Right cardiac atrium (tissue), 5 donors: ENCODE data around the gene TMEM214. TPM values are rescaled to one million over a fixed set of nuclear protein-coding genes. Genes with fewer than 3 reads are reported as not detected.

ENCODE experiments used
- ATAC-seq, 2 donors: fragments of 200-7000 bp; cut with Tn5 transposase; one replicate each; pipeline versions ENCODE4 v1.8.0 to v1.9.1; 2020; ENCODE audit warnings: moderate library complexity in 2 of 2, mild to moderate bottlenecking in 1 of 2
- DNase-seq, 3 donors: peaks; one replicate each; pipeline ENCODE4 v3.0.0-alpha.2; 2020
- H3K27ac ChIP-seq: one replicate; pipeline ENCODE4 v1.5.1; 2013; ENCODE audit warnings: mild to moderate bottlenecking, low read length, control low read depth, moderate library complexity
- H3K27me3 ChIP-seq: one replicate; pipeline ENCODE4 v1.6.1; 2013; ENCODE audit not compliant: control insufficient read depth, insufficient read depth
- H3K4me1 ChIP-seq: one replicate; pipeline ENCODE4 v1.6.1; 2013; ENCODE audit warnings: low read length; ENCODE audit not compliant: control insufficient read depth, insufficient read depth
- H3K4me3 ChIP-seq: one replicate; pipeline ENCODE4 v1.5.1; 2013; ENCODE audit warnings: low read length, control low read depth
- H3K9me3 ChIP-seq: one replicate; pipeline ENCODE4 v1.6.1; 2013; ENCODE audit warnings: low read length; ENCODE audit not compliant: control insufficient read depth
- WGBS: extraction: QIAGEN DNeasy Blood & Tissue Kit; methylation state at CpG from one replicate; pipeline ENCODE4 v1.1.7; 2013; 5-methylcytosine and 5-hydroxymethylcytosine counted together
- intact Hi-C, 4 donors: fragments of 100-400 bp; cut with DNase I; formaldehyde crosslinking; loops; one replicate each; pipeline versions ENCODE4 v1.11.0 to v1.14.0; 2022 to 2023
- polyA plus RNA-seq: library from polyadenylated mRNA; stranded (reverse); fragments of 200-250 nt; gene quantifications from one replicate; pipeline ENCODE4 v1.2.3, GENCODE V29; 2013
- total RNA-seq, 4 donors: library from RNA; stranded (reverse); fragmentation: NEBNext Ultra II Directional; extraction: Animal tissue kit (Norgen Biotek cat#: 25700); gene quantifications; one replicate each; pipeline ENCODE4 v1.2.1, GENCODE V29; 2021
- donor health status: healthy with polysubstance abuse.
- donor health status: DM: no; HTN: yes; CAD: no.
- donor health status: DM: no; HTN: no; CAD: no.
- donor health status: DM: no; HTN: yes; CAD: no; lungs with severe emphysema.
- donor health status: DM: yes; HTN: yes; CAD: no.

The TMEM214 gene
- total and polyA plus RNA-seq, 5 donors = 29.4 to 56.7 (median 46.0) TPM

DNA sequence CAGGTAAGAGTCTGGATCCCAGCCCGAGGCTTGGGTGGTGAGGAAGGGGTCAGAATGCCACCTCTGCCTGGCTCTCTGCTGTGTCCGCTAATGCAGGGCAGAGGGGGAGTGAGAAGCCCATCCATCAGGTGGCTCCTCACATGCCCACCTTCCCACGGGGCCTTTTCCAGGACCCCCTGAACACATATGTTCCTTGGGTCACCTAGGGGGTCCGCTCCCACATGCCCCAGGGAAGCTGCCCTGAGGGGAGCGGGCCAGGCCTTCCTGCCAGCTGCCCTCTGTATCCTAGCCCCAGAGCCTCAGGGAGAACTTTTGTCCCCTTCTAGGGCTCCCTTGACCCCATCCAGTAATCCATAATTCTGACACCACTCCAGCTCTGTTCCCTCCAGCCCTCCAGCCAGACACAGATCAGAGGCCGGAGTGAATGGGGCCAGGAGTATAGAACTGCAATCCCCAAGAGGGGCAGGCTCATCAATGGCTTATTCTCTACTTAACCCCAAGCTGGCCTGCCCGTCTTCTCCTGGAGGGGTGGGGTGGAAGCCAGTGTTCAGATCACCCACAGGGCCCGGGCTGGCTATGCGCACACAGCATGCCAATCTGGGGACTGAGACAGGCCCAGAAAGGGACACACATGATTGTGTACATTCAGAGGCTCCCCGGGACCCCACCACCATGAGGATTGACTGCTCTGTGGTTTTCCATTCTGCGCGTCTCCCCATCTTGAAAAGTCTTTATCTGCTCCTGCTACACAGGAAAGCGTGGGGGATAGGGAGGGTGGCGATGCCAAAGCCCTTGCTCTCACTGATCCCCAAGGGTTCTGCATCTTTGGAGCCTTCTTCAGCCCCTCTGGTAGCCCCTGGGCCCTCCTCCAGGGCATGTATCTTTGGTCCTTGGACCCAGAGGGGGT, 46.7 kb downstream of the TMEM214 start:
- peak overlapping the region; percentile 57 for H3K4me3 ChIP-seq
- no peaks in the 10 kb centered on the region for H3K9me3 ChIP-seq
- ATAC-seq (no peak), DNase-seq (peak in 1 of 3 donors; percentile 63)
- H3K4me1 ChIP-seq = peaks cover 4% of the 10 kb centered on the region
- 49% methylated on average over 14 of the region's 14 CpGs for WGBS
- H3K27me3 ChIP-seq = no peaks in the 10 kb centered on the region
- intact Hi-C loops = loop anchor here in 3 of 4 donors (10.0 kb wide), 2 partner anchors 45 to 115 kb away; partner anchors contain the start of gene TMEM214 (in 2 of the 3)
- H3K27ac ChIP-seq = peak overlapping the region; percentile 65

DNA sequence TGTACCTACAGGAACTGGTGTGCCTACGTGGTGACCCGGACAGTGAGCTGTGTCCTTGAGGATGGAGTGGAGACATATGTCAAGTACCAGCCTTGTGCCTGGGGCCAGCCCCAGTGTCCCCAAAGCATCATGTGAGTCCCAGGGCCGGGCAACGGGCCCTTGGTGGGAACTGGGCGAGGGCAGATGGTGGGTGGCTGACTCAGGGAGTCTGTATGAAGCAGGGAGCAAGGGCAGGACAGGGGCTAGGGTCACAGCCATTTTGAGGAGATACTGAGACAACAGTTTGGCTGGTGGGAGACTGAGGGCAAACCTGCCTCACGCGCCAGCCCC, 47.3 kb downstream of the TMEM214 start:
- DNase-seq (peak in 1 of 3 donors; percentile 67), ATAC-seq (no peak)
- Histone ChIP-seq H3K9me3 (no peaks in the 10 kb centered on the region), H3K27ac (no peak overlapping the region), H3K27me3 (no peaks in the 10 kb centered on the region), H3K4me3 (peak overlapping the region; percentile 57), H3K4me1 (peaks cover 4% of the 10 kb centered on the region)
- intact Hi-C loops = loop anchor here in 3 of 4 donors (10.0 kb wide), 2 partner anchors 45 to 115 kb away; partner anchors contain the start of gene TMEM214 (in 2 of the 3)
- WGBS = 63% methylated on average over 7 of the region's 7 CpGs

DNA sequence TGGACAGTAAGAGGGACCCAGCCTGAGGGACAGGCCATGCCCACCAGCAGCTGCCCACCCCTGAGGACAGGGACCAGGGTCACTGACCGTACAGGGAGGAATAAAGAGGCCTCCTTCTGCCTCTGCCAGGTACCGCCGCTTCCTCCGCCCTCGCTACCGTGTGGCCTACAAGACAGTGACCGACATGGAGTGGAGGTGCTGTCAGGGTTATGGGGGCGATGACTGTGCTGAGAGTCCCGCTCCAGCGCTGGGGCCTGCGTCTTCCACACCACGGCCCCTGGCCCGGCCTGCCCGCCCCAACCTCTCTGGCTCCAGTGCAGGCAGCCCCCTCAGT, 47.8 kb downstream of the TMEM214 start:
- H3K27me3 ChIP-seq = no peaks in the 10 kb centered on the region
- DNase-seq = peak in 2 of 3 donors; percentile 70
- H3K4me3 ChIP-seq = no peak overlapping the region
- WGBS = 71% methylated on average over 14 of the region's 14 CpGs
- intact Hi-C loops = loop anchor here in 3 of 4 donors (10.0 kb wide), 2 partner anchors 46 to 116 kb away; partner anchors contain the start of gene TMEM214 (in 2 of the 3)
- peaks cover 4% of the 10 kb centered on the region for H3K4me1 ChIP-seq
- H3K27ac ChIP-seq = peak overlapping the region; percentile 49
- no peaks in the 10 kb centered on the region for H3K9me3 ChIP-seq
- no peak for ATAC-seq

DNA sequence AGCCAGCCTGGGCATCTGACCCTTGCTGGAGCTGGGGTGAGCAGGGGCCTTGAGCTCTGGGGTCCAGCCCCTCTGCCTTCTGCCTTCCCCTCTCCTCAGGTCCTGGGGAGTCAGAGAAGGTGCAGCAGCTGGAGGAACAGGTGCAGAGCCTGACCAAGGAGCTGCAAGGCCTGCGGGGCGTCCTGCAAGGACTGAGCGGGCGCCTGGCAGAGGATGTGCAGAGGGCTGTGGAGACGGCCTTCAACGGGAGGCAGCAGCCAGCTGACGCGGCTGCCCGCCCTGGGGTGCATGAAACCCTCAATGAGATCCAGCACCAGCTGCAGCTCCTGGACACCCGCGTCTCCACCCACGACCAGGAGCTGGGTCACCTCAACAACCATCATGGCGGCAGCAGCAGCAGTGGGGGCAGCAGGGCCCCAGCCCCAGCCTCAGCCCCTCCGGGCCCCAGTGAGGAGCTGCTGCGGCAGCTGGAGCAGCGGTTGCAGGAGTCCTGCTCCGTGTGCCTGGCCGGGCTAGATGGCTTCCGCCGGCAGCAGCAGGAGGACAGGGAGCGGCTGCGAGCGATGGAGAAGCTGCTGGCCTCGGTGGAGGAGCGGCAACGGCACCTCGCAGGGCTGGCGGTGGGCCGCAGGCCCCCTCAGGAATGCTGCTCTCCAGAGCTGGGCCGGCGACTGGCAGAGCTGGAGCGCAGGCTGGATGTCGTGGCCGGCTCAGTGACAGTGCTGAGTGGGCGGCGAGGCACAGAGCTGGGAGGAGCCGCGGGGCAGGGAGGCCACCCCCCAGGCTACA, 49.4 kb downstream of the TMEM214 start:
- intact Hi-C loops = loop anchor here in 3 of 4 donors (10.0 kb wide), 2 partner anchors 47 to 117 kb away; partner anchors contain the start of gene TMEM214 (in 2 of the 3)
- Histone ChIP-seq H3K4me3 (no peak overlapping the region), H3K4me1 (peaks cover 4% of the 10 kb centered on the region), H3K27me3 (no peaks in the 10 kb centered on the region), H3K9me3 (no peaks in the 10 kb centered on the region), H3K27ac (no peak overlapping the region)
- WGBS = 83% methylated on average over 38 of the region's 38 CpGs
- no peak for ATAC-seq
- DNase-seq = peak in 2 of 3 donors; percentile 55 to 70

DNA sequence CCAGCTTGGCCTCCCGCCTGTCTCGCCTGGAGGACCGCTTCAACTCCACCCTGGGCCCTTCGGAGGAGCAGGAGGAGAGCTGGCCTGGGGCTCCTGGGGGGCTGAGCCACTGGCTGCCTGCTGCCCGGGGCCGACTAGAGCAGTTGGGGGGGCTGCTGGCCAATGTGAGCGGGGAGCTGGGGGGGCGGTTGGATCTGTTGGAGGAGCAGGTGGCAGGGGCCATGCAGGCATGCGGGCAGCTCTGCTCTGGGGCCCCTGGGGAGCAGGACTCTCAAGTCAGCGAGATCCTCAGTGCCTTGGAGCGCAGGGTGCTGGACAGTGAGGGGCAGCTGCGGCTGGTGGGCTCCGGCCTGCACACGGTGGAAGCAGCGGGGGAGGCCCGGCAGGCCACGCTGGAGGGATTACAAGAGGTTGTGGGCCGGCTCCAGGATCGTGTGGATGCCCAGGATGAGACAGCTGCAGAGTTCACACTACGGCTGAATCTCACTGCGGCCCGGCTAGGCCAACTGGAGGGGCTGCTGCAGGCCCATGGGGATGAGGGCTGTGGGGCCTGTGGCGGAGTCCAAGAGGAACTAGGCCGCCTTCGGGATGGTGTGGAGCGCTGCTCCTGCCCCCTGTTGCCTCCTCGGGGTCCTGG, 50.1 kb downstream of the TMEM214 start:
- DNase-seq (peak in 1 of 3 donors; percentile 62), ATAC-seq (no peak)
- intact Hi-C loops = loop anchor here in 3 of 4 donors (10.0 kb wide), 2 partner anchors 48 to 118 kb away; partner anchors contain the start of gene TMEM214 (in 2 of the 3)
- peaks cover 4% of the 10 kb centered on the region for H3K4me1 ChIP-seq
- H3K27me3 ChIP-seq = no peaks in the 10 kb centered on the region
- H3K4me3 ChIP-seq = no peak overlapping the region
- 83% methylated on average over 27 of the region's 27 CpGs for WGBS
- H3K27ac ChIP-seq = no peak overlapping the region
- no peaks in the 10 kb centered on the region for H3K9me3 ChIP-seq

DNA sequence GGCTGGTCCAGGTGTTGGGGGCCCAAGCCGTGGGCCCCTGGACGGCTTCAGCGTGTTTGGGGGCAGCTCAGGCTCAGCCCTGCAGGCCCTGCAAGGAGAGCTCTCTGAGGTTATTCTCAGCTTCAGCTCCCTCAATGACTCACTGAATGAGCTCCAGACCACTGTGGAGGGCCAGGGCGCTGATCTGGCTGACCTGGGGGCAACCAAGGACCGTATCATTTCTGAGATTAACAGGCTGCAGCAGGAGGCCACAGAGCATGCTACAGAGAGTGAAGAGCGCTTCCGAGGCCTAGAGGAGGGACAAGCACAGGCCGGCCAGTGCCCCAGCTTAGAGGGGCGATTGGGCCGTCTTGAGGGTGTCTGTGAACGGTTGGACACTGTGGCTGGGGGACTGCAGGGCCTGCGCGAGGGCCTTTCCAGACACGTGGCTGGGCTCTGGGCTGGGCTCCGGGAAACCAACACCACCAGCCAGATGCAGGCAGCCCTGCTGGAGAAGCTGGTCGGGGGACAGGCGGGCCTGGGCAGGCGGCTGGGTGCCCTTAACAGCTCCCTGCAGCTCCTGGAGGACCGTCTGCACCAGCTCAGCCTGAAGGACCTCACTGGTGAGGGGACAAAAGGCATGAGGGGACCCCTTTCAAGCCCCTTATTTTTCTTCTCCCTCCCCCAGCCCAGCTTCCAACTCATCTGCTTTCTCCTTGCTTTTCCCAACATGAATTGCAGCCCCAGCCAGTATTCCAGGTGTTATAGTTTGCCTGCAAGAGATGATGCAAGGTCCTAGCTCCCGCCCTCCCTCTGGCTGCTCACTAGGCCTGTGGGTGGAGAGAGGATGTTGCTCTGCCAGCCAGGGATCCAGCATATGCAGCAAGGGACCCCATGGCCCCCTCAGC, 50.9 kb downstream of the TMEM214 start:
- intact Hi-C loops = loop anchor here in 3 of 4 donors (10.0 kb wide), 2 partner anchors 49 to 119 kb away; partner anchors contain the start of gene TMEM214 (in 2 of the 3)
- no peaks in the 10 kb centered on the region for H3K9me3 ChIP-seq
- no peak for ATAC-seq
- H3K4me3 ChIP-seq = no peak overlapping the region
- DNase-seq = peak in 1 of 3 donors; percentile 53
- 82% methylated on average over 20 of the region's 20 CpGs for WGBS
- H3K4me1 ChIP-seq = peaks cover 4% of the 10 kb centered on the region
- H3K27ac ChIP-seq = no peak overlapping the region
- H3K27me3 ChIP-seq = no peaks in the 10 kb centered on the region

DNA sequence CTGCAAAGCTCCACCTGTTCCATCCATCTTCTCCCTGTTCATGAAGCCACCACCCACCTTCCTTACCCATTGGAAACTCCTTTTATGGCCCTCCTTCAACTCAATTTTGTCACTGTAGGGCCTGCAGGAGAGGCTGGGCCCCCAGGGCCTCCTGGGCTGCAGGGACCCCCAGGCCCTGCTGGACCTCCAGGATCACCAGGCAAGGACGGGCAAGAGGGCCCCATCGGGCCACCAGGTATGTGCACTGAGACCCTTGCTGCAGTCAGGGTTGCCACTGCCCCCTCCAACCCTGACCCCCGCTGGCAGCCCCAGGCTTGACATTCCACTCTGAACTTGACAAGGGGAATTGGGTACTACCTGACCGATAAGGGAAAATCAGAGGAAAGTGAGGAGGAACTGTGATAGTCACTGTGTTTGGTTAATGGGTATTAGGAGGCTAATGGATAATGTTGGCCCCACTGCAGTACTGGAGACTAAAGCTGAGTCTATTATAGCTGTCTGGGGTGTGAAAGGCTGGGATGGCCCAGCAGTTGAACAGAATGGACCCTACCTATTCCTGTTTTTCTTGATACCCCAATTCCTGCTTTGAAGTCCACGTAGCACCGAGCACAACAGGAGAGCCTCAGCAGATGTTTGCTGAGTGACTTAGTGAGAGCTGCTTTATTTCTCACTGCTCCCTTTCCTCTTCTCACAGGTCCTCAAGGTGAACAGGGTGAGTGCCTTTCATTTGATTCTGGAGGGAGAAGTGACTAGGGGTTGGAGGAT, 51.7 kb downstream of the TMEM214 start:
- WGBS = 85% methylated on average over 6 of the region's 6 CpGs
- Histone ChIP-seq H3K27me3 (no peaks in the 10 kb centered on the region), H3K9me3 (no peaks in the 10 kb centered on the region), H3K27ac (no peak overlapping the region), H3K4me3 (no peak overlapping the region), H3K4me1 (peaks cover 4% of the 10 kb centered on the region)
- ATAC-seq (no peak), DNase-seq (peak in 1 of 3 donors; percentile 34)
- intact Hi-C loops = loop anchor here (5.0 to 10.0 kb wide), 5 partner anchors 32 to 122 kb away; partner anchors contain the start of genes TMEM214 (in 3 of the 4) and AGBL5 (in 1 of the 4)

DNA sequence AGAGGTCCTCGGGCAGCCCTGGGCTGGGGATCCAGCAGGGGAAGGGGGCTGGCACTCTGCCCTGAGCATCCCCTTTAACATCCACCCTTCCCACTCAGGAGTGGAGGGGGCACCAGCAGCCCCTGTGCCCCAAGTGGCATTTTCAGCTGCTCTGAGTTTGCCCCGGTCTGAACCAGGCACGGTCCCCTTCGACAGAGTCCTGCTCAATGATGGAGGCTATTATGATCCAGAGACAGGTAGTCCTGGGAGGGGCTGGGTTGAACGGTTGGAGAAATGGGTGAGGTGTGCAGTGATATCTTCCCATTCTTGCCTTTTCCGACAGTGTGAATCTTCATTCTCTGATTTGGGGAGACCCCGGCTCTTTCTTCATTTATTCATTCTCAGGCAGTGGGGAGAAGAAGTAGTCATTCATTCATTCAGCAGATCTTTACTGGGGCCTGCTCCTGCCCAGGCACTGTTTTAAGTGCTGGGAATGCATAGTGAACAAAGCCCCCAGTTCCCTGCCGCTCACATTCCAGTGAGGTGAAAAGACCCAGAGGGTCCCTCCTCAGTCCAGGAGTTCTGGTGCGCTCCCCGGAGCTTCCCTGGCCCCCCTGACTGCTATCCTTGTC, 52.4 kb downstream of the TMEM214 start:
- Histone ChIP-seq H3K27me3 (no peaks in the 10 kb centered on the region), H3K4me3 (peak overlapping the region; percentile 74), H3K27ac (peak overlapping the region; percentile 67), H3K9me3 (no peaks in the 10 kb centered on the region), H3K4me1 (peaks cover 4% of the 10 kb centered on the region)
- intact Hi-C loops = loop anchor here (5.0 to 10.0 kb wide), 5 partner anchors 33 to 123 kb away; partner anchors contain the start of genes TMEM214 (in 3 of the 4) and AGBL5 (in 1 of the 4)
- 47% methylated on average over 10 of the region's 10 CpGs for WGBS
- no peak for ATAC-seq
- peak in 1 of 3 donors; percentile 65 for DNase-seq

DNA sequence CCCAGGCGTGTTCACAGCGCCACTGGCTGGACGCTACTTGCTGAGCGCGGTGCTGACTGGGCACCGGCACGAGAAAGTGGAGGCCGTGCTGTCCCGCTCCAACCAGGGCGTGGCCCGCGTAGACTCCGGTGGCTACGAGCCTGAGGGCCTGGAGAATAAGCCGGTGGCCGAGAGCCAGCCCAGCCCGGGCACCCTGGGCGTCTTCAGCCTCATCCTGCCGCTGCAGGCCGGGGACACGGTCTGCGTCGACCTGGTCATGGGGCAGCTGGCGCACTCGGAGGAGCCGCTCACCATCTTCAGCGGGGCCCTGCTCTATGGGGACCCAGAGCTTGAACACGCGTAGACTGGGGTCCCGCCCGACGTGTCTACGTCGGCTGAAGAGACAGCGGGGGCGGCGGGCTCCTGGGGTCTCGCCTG, 52.9 kb downstream of the TMEM214 start:
- H3K27ac ChIP-seq = peak overlapping the region; percentile 67
- intact Hi-C loops = loop anchor here (5.0 to 10.0 kb wide), 5 partner anchors 33 to 123 kb away; partner anchors contain the start of genes TMEM214 (in 3 of the 4) and AGBL5 (in 1 of the 4)
- peak overlapping the region; percentile 74 for H3K4me3 ChIP-seq
- WGBS = 1% methylated on average over 38 of the region's 38 CpGs
- H3K27me3 ChIP-seq = no peaks in the 10 kb centered on the region
- ATAC-seq = peak; percentile 63 to 69
- peaks cover 2% of the 10 kb centered on the region for H3K4me1 ChIP-seq
- H3K9me3 ChIP-seq = no peaks in the 10 kb centered on the region
- DNase-seq = peak; percentile 84 to 94 (median 93)
